ENCODE measurements around the gene CPE.

The CPE gene

GRCh38 chr4:165375465-165375864 is 3.3 kb upstream of the CPE start:
- Histone ChIP-seq H3K4me2 (ENCODE audit: low read depth, low read length, poor library complexity, severe bottlenecking) (no peak overlapping the region), H3K4me1 (ENCODE audit: insufficient read depth, low read length, poor library complexity, severe bottlenecking) (no peaks in the 10 kb centered on the region), H3K36me3 (ENCODE audit: insufficient read depth, low read length) (no peaks in the 10 kb centered on the region), H3K9me3 (ENCODE audit: insufficient read depth, low read depth, low read length) (no peaks in the 10 kb centered on the region), H3K9ac (ENCODE audit: low read depth, low read length, poor library complexity, severe bottlenecking) (no peak overlapping the region), H3K4me3 (ENCODE audit: low read length, poor library complexity, severe bottlenecking) (no peak overlapping the region), H3K27me3 (ENCODE audit: insufficient read depth, low read length, poor library complexity, severe bottlenecking) (peaks cover 46% of the 10 kb centered on the region), H3K9me2 (replicated peaks; ENCODE audit: low read depth, low read length) (no peaks in the 10 kb centered on the region), H4K20me1 (ENCODE audit: insufficient read depth, low read length, poor library complexity, severe bottlenecking) (no peaks in the 10 kb centered on the region), H2AFZ (ENCODE audit: low read length) (no peak overlapping the region), H3K79me2 (ENCODE audit: insufficient read depth, low read length) (no peaks in the 10 kb centered on the region), H3F3A (ENCODE audit: low read depth) (no peaks in the 10 kb centered on the region)
- TF ChIP-seq EZH2phosphoT487 (IDR thresholded peaks at IDR 0.05; ENCODE audit: borderline replicate concordance) (no peak), CTCF (conservative IDR thresholded peaks at IDR 0.05; ENCODE audit: low read length) (no peak)

GRCh38 chr4:165378398-165378744 is 437 bp upstream of the CPE start:
- H3K4me1 ChIP-seq (ENCODE audit: insufficient read depth, low read length, poor library complexity, severe bottlenecking) = no peaks in the 10 kb centered on the region
- H2AFZ ChIP-seq (ENCODE audit: low read length) = no peak overlapping the region
- TF ChIP-seq EZH2phosphoT487 (IDR thresholded peaks at IDR 0.05; ENCODE audit: borderline replicate concordance) (no peak), CTCF (conservative IDR thresholded peaks at IDR 0.05; ENCODE audit: low read length) (no peak)
- H3K36me3 ChIP-seq (ENCODE audit: insufficient read depth, low read length) = no peaks in the 10 kb centered on the region
- no peaks in the 10 kb centered on the region for H3K79me2 ChIP-seq (ENCODE audit: insufficient read depth, low read length)
- H3K9me2 ChIP-seq (replicated peaks; ENCODE audit: low read depth, low read length) = no peaks in the 10 kb centered on the region
- H3K9ac ChIP-seq (ENCODE audit: low read depth, low read length, poor library complexity, severe bottlenecking) = no peak overlapping the region
- no peak overlapping the region for H3K4me2 ChIP-seq (ENCODE audit: low read depth, low read length, poor library complexity, severe bottlenecking)
- H3K4me3 ChIP-seq (ENCODE audit: low read length, poor library complexity, severe bottlenecking) = no peak overlapping the region
- H3F3A ChIP-seq (ENCODE audit: low read depth) = no peaks in the 10 kb centered on the region
- peaks cover 41% of the 10 kb centered on the region for H3K27me3 ChIP-seq (ENCODE audit: insufficient read depth, low read length, poor library complexity, severe bottlenecking)
- H4K20me1 ChIP-seq (ENCODE audit: insufficient read depth, low read length, poor library complexity, severe bottlenecking) = no peaks in the 10 kb centered on the region
- H3K9me3 ChIP-seq (ENCODE audit: insufficient read depth, low read depth, low read length) = no peaks in the 10 kb centered on the region

DNA sequence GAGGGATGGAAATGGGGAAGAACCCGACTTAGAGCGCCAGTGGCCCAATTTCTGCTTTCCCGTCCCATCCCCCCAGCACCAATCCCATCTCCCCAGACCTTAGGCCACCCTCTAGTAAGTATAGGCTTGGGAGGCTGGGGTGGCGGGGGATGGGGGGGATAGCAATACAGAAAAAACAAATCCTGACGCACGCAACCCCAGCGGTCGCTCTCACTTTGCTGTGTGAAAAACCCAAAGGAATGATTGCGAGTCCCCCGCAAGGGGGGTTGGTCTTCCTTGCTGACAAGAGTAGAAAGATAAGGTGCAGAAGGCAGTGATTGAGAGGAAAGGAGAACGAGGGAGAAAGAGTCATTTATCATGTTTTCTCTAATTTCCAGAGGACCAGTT is 863 bp downstream of the CPE start:
- Histone ChIP-seq H3K9me2 (replicated peaks; ENCODE audit: low read depth, low read length) (no peaks in the 10 kb centered on the region), H3K36me3 (ENCODE audit: insufficient read depth, low read length) (no peaks in the 10 kb centered on the region), H2AFZ (ENCODE audit: low read length) (no peak overlapping the region), H4K20me1 (ENCODE audit: insufficient read depth, low read length, poor library complexity, severe bottlenecking) (no peaks in the 10 kb centered on the region), H3K9me3 (ENCODE audit: insufficient read depth, low read depth, low read length) (no peaks in the 10 kb centered on the region), H3K4me2 (ENCODE audit: low read depth, low read length, poor library complexity, severe bottlenecking) (no peak overlapping the region), H3K9ac (ENCODE audit: low read depth, low read length, poor library complexity, severe bottlenecking) (no peak overlapping the region), H3K79me2 (ENCODE audit: insufficient read depth, low read length) (no peaks in the 10 kb centered on the region), H3F3A (ENCODE audit: low read depth) (no peaks in the 10 kb centered on the region), H3K27me3 (ENCODE audit: insufficient read depth, low read length, poor library complexity, severe bottlenecking) (peaks cover 43% of the 10 kb centered on the region), H3K4me1 (ENCODE audit: insufficient read depth, low read length, poor library complexity, severe bottlenecking) (no peaks in the 10 kb centered on the region), H3K4me3 (ENCODE audit: low read length, poor library complexity, severe bottlenecking) (no peak overlapping the region)
- TF ChIP-seq EZH2phosphoT487 (IDR thresholded peaks at IDR 0.05; ENCODE audit: borderline replicate concordance) (no peak), CTCF (conservative IDR thresholded peaks at IDR 0.05; ENCODE audit: low read length) (no peak)

Data from Loucy (cell line).